ENCODE measurements around the gene VKORC1L1. TPM values are rescaled to one million over a fixed set of nuclear protein-coding genes. Genes with fewer than 3 reads are reported as not detected.

The VKORC1L1 gene
- total RNA-seq, 1 experiment from 2014 or later = 36.8 TPM

GRCh38 chr7:65924193-65924592 lies 51.3 kb downstream of the VKORC1L1 start:
- H3K36me3 ChIP-seq (ENCODE audit: insufficient read depth, low read length, poor library complexity, severe bottlenecking) = no peaks in the 10 kb centered on the region
- ChIA-PET CTCF (no interaction called here), POLR2A (ENCODE audit: low non-redundant PET) (no interaction called here)
- BruUV-seq (replicated peaks) = no TSS peak
- no peak for TF ChIP-seq CTCF (conservative IDR thresholded peaks at IDR 0.05; ENCODE audit: low read depth, low read length)
- TF ChIP-seq EZH2 (IDR thresholded peaks at IDR 0.05; ENCODE audit: borderline replicate concordance, low read depth, low read length, poor library complexity, severe bottlenecking) = no peak
- no peaks in the 10 kb centered on the region for H3K4me1 ChIP-seq (ENCODE audit: insufficient read depth, low read length, poor library complexity, severe bottlenecking)
- no peaks in the 10 kb centered on the region for H3K9me3 ChIP-seq (ENCODE audit: low read depth, low read length, poor library complexity, severe bottlenecking)
- H3K27ac ChIP-seq (ENCODE audit: low read depth, low read length, poor library complexity, severe bottlenecking) = no peak overlapping the region
- H3K27me3 ChIP-seq (replicated peaks; ENCODE audit: insufficient read depth, low read depth, low read length, poor library complexity) = no peaks in the 10 kb centered on the region
- intact Hi-C loops (cut with micrococcal nuclease; ENCODE audit: unreplicated experiment) = no loop called here
- no peak for DNase-seq (ENCODE audit: low spot score)
- no peak overlapping the region for H3K4me3 ChIP-seq (ENCODE audit: low read depth, low read length, poor library complexity, severe bottlenecking)

DNA sequence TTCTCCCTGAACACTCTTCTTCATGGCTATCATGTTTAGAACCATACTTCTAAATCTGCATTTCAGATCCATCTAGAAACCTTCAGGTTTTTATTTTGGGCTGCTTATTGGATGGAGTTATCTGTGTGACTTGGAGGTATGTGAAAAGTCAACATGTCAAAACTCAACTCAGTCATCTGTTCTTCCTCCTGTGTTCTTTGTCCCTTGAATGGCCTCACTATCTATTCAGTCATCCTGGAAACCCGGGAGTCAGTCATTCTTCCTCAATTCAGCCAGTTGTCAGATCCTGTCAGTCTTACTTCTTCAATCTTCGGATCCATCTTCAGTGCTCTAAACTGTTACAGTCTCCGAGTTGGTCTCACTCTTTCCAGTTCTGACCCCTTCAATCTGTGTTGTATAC lies 52.2 kb downstream of the VKORC1L1 start:
- H3K27ac ChIP-seq (ENCODE audit: low read depth, low read length, poor library complexity, severe bottlenecking) = no peak overlapping the region
- DNase-seq (ENCODE audit: low spot score) = no peak
- no peaks in the 10 kb centered on the region for H3K9me3 ChIP-seq (ENCODE audit: low read depth, low read length, poor library complexity, severe bottlenecking)
- no peak overlapping the region for H3K4me3 ChIP-seq (ENCODE audit: low read depth, low read length, poor library complexity, severe bottlenecking)
- no peak for TF ChIP-seq EZH2 (IDR thresholded peaks at IDR 0.05; ENCODE audit: borderline replicate concordance, low read depth, low read length, poor library complexity, severe bottlenecking)
- no peak for TF ChIP-seq CTCF (conservative IDR thresholded peaks at IDR 0.05; ENCODE audit: low read depth, low read length)
- H3K27me3 ChIP-seq (replicated peaks; ENCODE audit: insufficient read depth, low read depth, low read length, poor library complexity) = no peaks in the 10 kb centered on the region
- ChIA-PET CTCF (no interaction called here), POLR2A (ENCODE audit: low non-redundant PET) (no interaction called here)
- H3K4me1 ChIP-seq (ENCODE audit: insufficient read depth, low read length, poor library complexity, severe bottlenecking) = no peaks in the 10 kb centered on the region
- BruUV-seq (replicated peaks) = no TSS peak
- no peaks in the 10 kb centered on the region for H3K36me3 ChIP-seq (ENCODE audit: insufficient read depth, low read length, poor library complexity, severe bottlenecking)
- intact Hi-C loops (cut with micrococcal nuclease; ENCODE audit: unreplicated experiment) = no loop called here

DNA sequence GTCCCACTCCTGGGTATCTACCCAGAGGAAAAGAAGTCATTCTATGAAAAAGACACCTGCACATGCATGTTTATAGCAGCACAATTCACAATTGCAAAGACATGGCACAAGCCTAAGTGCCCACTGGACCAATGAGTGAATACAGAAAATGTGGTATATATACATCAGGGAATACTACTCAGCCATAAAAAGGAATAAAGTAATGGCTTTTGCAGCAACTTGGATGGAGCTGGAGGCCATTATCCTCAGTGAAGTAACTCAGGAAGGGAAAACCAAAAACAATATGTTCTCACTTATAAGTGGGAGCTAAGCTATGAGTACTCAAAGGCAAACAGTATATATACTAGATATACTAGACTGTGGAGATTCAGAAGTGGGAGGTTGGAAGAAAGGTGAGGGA lies 53.7 kb downstream of the VKORC1L1 start:
- POLR2A ChIA-PET (ENCODE audit: low non-redundant PET) = no interaction called here
- Histone ChIP-seq H3K27me3 (replicated peaks; ENCODE audit: insufficient read depth, low read depth, low read length, poor library complexity) (no peaks in the 10 kb centered on the region), H3K9me3 (ENCODE audit: low read depth, low read length, poor library complexity, severe bottlenecking) (no peaks in the 10 kb centered on the region), H3K36me3 (ENCODE audit: insufficient read depth, low read length, poor library complexity, severe bottlenecking) (no peaks in the 10 kb centered on the region), H3K27ac (ENCODE audit: low read depth, low read length, poor library complexity, severe bottlenecking) (no peak overlapping the region), H3K4me3 (ENCODE audit: low read depth, low read length, poor library complexity, severe bottlenecking) (no peak overlapping the region), H3K4me1 (ENCODE audit: insufficient read depth, low read length, poor library complexity, severe bottlenecking) (no peaks in the 10 kb centered on the region)
- BruUV-seq (replicated peaks) = no TSS peak
- no peak for TF ChIP-seq EZH2 (IDR thresholded peaks at IDR 0.05; ENCODE audit: borderline replicate concordance, low read depth, low read length, poor library complexity, severe bottlenecking)
- no peak for TF ChIP-seq CTCF (conservative IDR thresholded peaks at IDR 0.05; ENCODE audit: low read depth, low read length)
- intact Hi-C loops (cut with micrococcal nuclease; ENCODE audit: unreplicated experiment) = no loop called here
- CTCF ChIA-PET = no interaction called here
- no peak for DNase-seq (ENCODE audit: low spot score)
